H9 (cell line): Measurements from ENCODE around the gene CPT1B. TPM values are rescaled to one million over a fixed set of nuclear protein-coding genes. Genes with fewer than 3 reads are reported as not detected.

Experiments used
- DNase-seq: peaks from one replicate; pipeline ENCODE4 v3.0.0-alpha.2; 2017
- H2AFZ ChIP-seq: one replicate; pipeline ENCODE4 v1.6.1; 2013; ENCODE audit warnings: mild to moderate bottlenecking, low read length, control low read depth, moderate library complexity
- H2AK5ac ChIP-seq: 2 replicates; pipeline ENCODE4 v1.6.1; 2013; ENCODE audit warnings: low read length, control low read depth, mixed read lengths; ENCODE audit not compliant: insufficient read length
- H2BK120ac ChIP-seq: one replicate; pipeline ENCODE4 v1.6.1; 2013; ENCODE audit warnings: low read depth, mild to moderate bottlenecking, low read length, control low read depth, inconsistent platforms; ENCODE audit not compliant: poor library complexity, severe bottlenecking
- H2BK12ac ChIP-seq: 2 replicates; pipeline ENCODE4 v1.6.1; 2013; ENCODE audit warnings: low read length, control low read depth, mixed read lengths, low read depth; ENCODE audit not compliant: insufficient read length
- H2BK15ac ChIP-seq: 2 replicates; pipeline ENCODE4 v1.6.1; 2013; ENCODE audit warnings: low read depth, low read length, control low read depth
- H2BK20ac ChIP-seq: one replicate; pipeline ENCODE4 v1.6.1; 2013; ENCODE audit warnings: low read depth, mild to moderate bottlenecking, low read length, control low read depth, inconsistent platforms; ENCODE audit not compliant: poor library complexity, severe bottlenecking
- H2BK5ac ChIP-seq: 2 replicates; pipeline ENCODE4 v1.6.1; 2013; ENCODE audit warnings: low read length, control low read depth, mixed read lengths; ENCODE audit not compliant: insufficient read length
- H3K14ac ChIP-seq: 2 replicates; pipeline ENCODE4 v1.6.1; 2013; ENCODE audit warnings: low read length, control low read depth; ENCODE audit not compliant: insufficient read depth
- H3K18ac ChIP-seq: 2 replicates; pipeline ENCODE4 v1.6.1; 2013; ENCODE audit warnings: low read depth, mild to moderate bottlenecking, mixed read lengths, low read length, control low read depth; ENCODE audit not compliant: insufficient read length
- H3K23ac ChIP-seq: 2 replicates; pipeline ENCODE4 v1.6.1; 2013; ENCODE audit warnings: low read length, control low read depth, mixed read lengths, low read depth; ENCODE audit not compliant: insufficient read length
- H3K23me2 ChIP-seq: 2 replicates; pipeline ENCODE4 v1.6.1; 2013; ENCODE audit warnings: low read depth, mild to moderate bottlenecking, mixed read lengths, low read length, control low read depth; ENCODE audit not compliant: insufficient read length, poor library complexity, severe bottlenecking
- H3K27ac ChIP-seq: 2 replicates; pipeline ENCODE4 v1.5.1; 2013; ENCODE audit warnings: low read length, control low read depth, mixed read lengths, low read depth; ENCODE audit not compliant: insufficient read length
- H3K27me3 ChIP-seq: 2 replicates; pipeline ENCODE4 v1.6.1; 2013; ENCODE audit warnings: low read length, control low read depth, inconsistent platforms; ENCODE audit not compliant: insufficient read depth
- H3K4ac ChIP-seq: 2 replicates; pipeline ENCODE4 v1.6.1; 2013; ENCODE audit warnings: low read depth, mild to moderate bottlenecking, control low read depth, inconsistent platforms, low read length, moderate library complexity
- H3K4me1 ChIP-seq: 2 replicates; pipeline ENCODE4 v1.6.1; 2013; ENCODE audit warnings: low read length, control low read depth, inconsistent platforms; ENCODE audit not compliant: insufficient read depth
- H3K4me2 ChIP-seq: 2 replicates; pipeline ENCODE4 v1.6.1; 2013; ENCODE audit warnings: low read length, control low read depth, mixed read lengths; ENCODE audit not compliant: insufficient read length, insufficient read depth
- H3K56ac ChIP-seq: 2 replicates; pipeline ENCODE4 v1.6.1; 2013; ENCODE audit warnings: low read depth, mild to moderate bottlenecking, mixed read lengths, low read length, control low read depth; ENCODE audit not compliant: insufficient read length
- H3K79me1 ChIP-seq: 2 replicates; pipeline ENCODE4 v1.6.1; 2013; ENCODE audit warnings: low read depth, mild to moderate bottlenecking, moderate library complexity, low read length, control low read depth, inconsistent platforms; ENCODE audit not compliant: insufficient read depth, poor library complexity, severe bottlenecking
- H3K79me2 ChIP-seq: 2 replicates; pipeline ENCODE4 v1.6.1; 2013; ENCODE audit warnings: low read length, control low read depth, inconsistent platforms; ENCODE audit not compliant: insufficient read depth
- H3K9ac ChIP-seq: 2 replicates; pipeline ENCODE4 v1.6.1; 2013; ENCODE audit warnings: low read length, control low read depth, mixed read lengths; ENCODE audit not compliant: insufficient read length; ENCODE audit errors: extremely low read depth
- H3K9me3 ChIP-seq: one replicate; pipeline ENCODE4 v1.6.1; 2013; ENCODE audit warnings: low read depth, low read length, inconsistent platforms; ENCODE audit not compliant: control insufficient read depth
- H3T11ph ChIP-seq: one replicate; pipeline ENCODE4 v1.6.1; 2013; ENCODE audit warnings: mild to moderate bottlenecking, low read length, control low read depth, inconsistent platforms
- H4K20me1 ChIP-seq: one replicate; pipeline ENCODE4 v1.6.1; 2013; ENCODE audit not compliant: control insufficient read depth, insufficient read length, insufficient read depth
- H4K5ac ChIP-seq: 2 replicates; pipeline ENCODE4 v1.6.1; 2013; ENCODE audit warnings: low read depth, mild to moderate bottlenecking, mixed read lengths, low read length, control low read depth; ENCODE audit not compliant: insufficient read length
- H4K8ac ChIP-seq: replicated peaks from 2 replicates; pipeline ENCODE4 v1.6.1; 2013; ENCODE audit warnings: low read length, control low read depth, mixed read lengths, low read depth; ENCODE audit not compliant: insufficient read length
- H4K91ac ChIP-seq: 2 replicates; pipeline ENCODE4 v1.6.1; 2013; ENCODE audit warnings: low read depth, mild to moderate bottlenecking, moderate library complexity, mixed read lengths, low read length, control low read depth; ENCODE audit not compliant: insufficient read length
- H3K27ac Mint-ChIP-seq, 3 experiments: 2 replicates in 2 of 3; 3 replicates in 1 of 3; pipeline ENCODE4 v1.8.0; 2020 to 2021; ENCODE audit warnings: mixed read lengths in 3 of 3, mild to moderate bottlenecking in 1 of 3, moderate library complexity in 1 of 3
- H3K27me3 Mint-ChIP-seq: 2 replicates; pipeline ENCODE4 v1.8.0; 2021; ENCODE audit warnings: low read depth, mild to moderate bottlenecking, moderate library complexity, mixed read lengths
- H3K36me3 Mint-ChIP-seq, 3 experiments: 2 replicates in 2 of 3; 3 replicates in 1 of 3; pipeline ENCODE4 v1.8.0; 2020 to 2021; ENCODE audit warnings: low read depth in 3 of 3, mixed read lengths in 3 of 3; ENCODE audit not compliant: insufficient read depth in 1 of 3
- H3K4me1 Mint-ChIP-seq, 2 experiments: 2 replicates each; pipeline ENCODE4 v1.8.0; 2020; ENCODE audit warnings: mixed read lengths in 2 of 2
- H3K4me3 Mint-ChIP-seq, 2 experiments: 2 replicates in 1 of 2; 3 replicates in 1 of 2; pipeline ENCODE4 v1.8.0; 2020 to 2021; ENCODE audit warnings: mild to moderate bottlenecking in 2 of 2, mixed read lengths in 2 of 2, moderate library complexity in 1 of 2
- H3K9me3 Mint-ChIP-seq, 2 experiments: 2 replicates in 1 of 2; 3 replicates in 1 of 2; pipeline ENCODE4 v1.8.0; 2020; ENCODE audit warnings: mild to moderate bottlenecking in 2 of 2, mixed read lengths in 2 of 2, moderate library complexity in 1 of 2
- CTCF ChIP-seq: fragments of 200-600 bp; sonication (generic); conservative IDR thresholded peaks from 3 replicates; pipeline ENCODE4 v1.8.0; 2021; ENCODE audit warnings: antibody characterized with exemption, mild to moderate bottlenecking
- WGBS: extraction: QIAGEN DNeasy Blood & Tissue Kit; methylation state at CpG from one replicate; pipeline ENCODE4 v1.1.7; 2013; ENCODE audit warnings: missing lambda C conversion rate, low lambda C conversion rate, mixed read lengths; ENCODE audit not compliant: insufficient read length; ENCODE audit errors: extremely low coverage; 5-methylcytosine and 5-hydroxymethylcytosine counted together
- total RNA-seq: library from RNA; stranded (reverse); gene quantifications from 2 replicates; pipeline ENCODE4 v1.2.1, GENCODE V29; 2021

CPT1B gene
- total RNA-seq, 1 experiment from 2014 or later = 65.7 TPM

GRCh38 chr22:50611341-50612060 lies 33.3 kb upstream of the CPT1B start:
- no CpG with 5 or more reads among the region's 26 CpGs for WGBS

More at GRCh38 chr22:50611341-50612060, 33.3 kb upstream of the CPT1B start:
- Histone ChIP-seq H2BK12ac (no peak overlapping the region), H3K56ac (no peak overlapping the region), H3K9ac (no peak overlapping the region), H3K4ac (no peak overlapping the region), H2AFZ (no peak overlapping the region), H3K4me2 (no peak overlapping the region), H3T11ph (no peak overlapping the region), H2BK120ac (no peak overlapping the region), H3K27me3 (no peaks in the 10 kb centered on the region), H2BK15ac (no peak overlapping the region), H3K79me1 (no peaks in the 10 kb centered on the region), H2AK5ac (no peak overlapping the region), H3K14ac (no peak overlapping the region), H3K18ac (no peak overlapping the region), H2BK20ac (no peak overlapping the region), H3K9me3 (no peaks in the 10 kb centered on the region), H4K5ac (no peak overlapping the region), H4K8ac (no peak overlapping the region), H4K91ac (no peak overlapping the region), H3K27ac (no peak overlapping the region), H3K79me2 (no peaks in the 10 kb centered on the region), H3K23me2 (peaks cover 5% of the 10 kb centered on the region), H3K23ac (no peak overlapping the region), H2BK5ac (no peak overlapping the region), H3K4me1 (peaks cover 3% of the 10 kb centered on the region; the same call in 1 of the 2 replicates), H4K20me1 (no peaks in the 10 kb centered on the region)
- Mint-ChIP-seq H3K27me3 (peaks cover 41% of the 10 kb centered on the region), H3K9me3 (peaks cover 0 to 3% of the 10 kb centered on the region in 2 experiments; a peak in 1 of 5 replicates), H3K36me3 (no peaks in the 10 kb centered on the region; a peak in 2 of 7 replicates), H3K4me1 (peaks cover 10 to 16% of the 10 kb centered on the region in 2 experiments), H3K27ac (no peak overlapping the region), H3K4me3 (no peak overlapping the region)
- no peak for DNase-seq
- TF ChIP-seq CTCF = no peak
